ENCODE data around the gene CCDC68.
"Not testable (repeated sequence)": the region's sequence is repeated elsewhere in the genome, so short reads cannot be mapped to it uniquely, and the experiment has no call there.

The CCDC68 gene, protein sequence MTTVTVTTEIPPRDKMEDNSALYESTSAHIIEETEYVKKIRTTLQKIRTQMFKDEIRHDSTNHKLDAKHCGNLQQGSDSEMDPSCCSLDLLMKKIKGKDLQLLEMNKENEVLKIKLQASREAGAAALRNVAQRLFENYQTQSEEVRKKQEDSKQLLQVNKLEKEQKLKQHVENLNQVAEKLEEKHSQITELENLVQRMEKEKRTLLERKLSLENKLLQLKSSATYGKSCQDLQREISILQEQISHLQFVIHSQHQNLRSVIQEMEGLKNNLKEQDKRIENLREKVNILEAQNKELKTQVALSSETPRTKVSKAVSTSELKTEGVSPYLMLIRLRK

DNA sequence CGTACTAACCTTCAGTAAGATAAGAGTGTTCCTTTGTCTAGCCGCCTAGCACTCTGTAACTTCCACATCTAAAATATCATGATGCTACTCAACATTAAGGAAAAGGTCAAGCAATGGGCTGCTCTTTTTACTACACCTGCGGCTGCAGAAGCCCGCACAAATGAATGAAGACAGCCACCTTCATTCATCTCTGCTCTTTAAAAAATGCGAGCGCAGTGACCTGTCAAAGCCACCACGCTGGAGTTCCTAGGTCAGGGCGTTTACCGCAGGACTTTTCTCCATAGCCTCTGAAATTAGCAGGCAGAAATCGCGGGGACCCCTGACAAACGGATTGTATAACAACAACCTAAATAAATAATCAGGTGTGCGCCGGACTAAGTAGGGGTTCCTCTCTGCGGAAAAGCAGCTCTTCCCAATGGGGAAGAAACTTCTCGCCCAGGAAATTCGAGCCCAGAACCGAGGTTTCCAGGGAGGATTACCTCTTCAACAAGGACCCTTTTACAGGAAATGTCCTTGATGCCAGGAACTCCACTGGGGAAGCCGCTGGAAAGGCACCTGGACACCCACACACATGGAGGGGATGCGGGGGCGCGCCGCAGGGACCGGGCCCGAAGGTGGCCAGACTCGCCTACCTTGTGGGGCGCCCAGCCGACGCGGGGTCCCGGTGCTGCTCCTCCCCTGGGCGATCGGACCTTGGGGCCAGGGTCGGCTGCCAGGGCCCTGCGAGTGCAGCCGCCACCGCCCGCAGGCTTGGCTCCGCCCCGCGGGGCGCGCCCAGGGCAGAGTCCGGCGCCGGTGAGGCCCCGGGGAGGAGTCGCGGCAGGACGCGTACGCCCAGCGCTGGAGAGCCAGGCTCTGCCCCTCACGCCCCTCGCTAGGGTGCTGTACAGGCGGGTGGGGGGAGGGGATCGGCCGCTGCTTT, at the start of gene CCDC68:
Gene CCDC68 (minus strand): TSS at position 758 of the 922 bp plus-strand sequence. CDS start 16,670 bp downstream, outside the sequence.
- no peak for DNase-seq (ENCODE audit: low spot score)

DNA sequence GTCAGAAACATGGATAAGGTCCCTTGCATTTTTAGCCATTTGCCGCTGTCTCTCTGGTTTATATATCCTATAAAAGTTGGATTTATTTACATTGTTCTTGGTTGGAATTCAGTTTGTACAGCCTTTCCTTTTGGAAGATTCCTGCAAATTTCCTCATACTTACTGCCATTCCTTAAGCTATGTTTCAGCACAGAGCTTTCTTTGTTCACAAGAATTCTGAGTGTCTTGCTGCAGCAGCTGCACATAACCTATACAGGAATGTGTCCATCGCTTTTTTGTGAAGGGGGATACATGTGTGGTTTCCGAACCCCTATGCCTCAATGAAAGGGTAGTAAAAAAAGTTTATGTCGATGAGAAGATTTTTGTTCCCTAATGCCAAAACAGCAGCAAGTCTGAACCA, 48.3 kb upstream of the CCDC68 start:
- DNase-seq (ENCODE audit: low spot score) = peak; percentile 39

DNA sequence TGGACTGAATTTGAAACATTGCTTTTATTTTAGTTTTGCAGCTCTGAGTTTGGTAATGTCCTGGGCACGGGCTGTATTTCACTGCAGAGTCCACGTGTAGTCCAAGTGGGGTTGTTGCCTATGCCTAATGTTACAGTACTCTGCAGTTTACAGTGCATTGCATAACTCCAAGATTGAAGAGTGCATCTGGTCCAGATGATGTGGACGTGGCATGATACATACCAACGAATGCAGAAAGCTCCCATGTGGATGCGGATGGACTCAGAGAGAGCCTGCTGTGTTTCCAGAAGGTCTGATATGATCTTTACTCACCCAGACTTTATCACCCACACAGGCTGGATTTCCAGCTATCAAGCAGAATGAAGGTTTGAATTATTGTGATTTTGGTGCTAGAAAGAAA, 44.4 kb upstream of the CCDC68 start:
- no peak for DNase-seq (ENCODE audit: low spot score)

DNA sequence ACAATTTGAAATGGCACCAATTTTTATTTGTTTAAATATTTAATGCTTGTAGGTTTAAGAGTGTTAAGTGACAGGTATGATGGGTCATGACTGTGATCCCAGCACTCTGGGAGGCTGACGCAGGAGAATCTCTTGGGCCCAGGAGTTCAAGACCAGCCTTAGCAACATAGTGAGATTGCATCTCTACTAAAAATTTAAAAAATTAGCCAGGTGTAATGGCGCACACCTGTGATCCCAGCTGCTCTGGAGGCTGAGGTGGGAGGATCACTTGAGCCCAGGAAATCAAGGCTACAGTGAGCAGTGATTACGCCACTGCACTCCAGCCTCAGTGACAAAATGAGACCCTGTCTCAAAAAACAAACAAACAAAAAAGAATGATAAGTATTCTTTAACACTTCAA, 43.0 kb upstream of the CCDC68 start:
- DNase-seq (ENCODE audit: low spot score) = no peak

DNA sequence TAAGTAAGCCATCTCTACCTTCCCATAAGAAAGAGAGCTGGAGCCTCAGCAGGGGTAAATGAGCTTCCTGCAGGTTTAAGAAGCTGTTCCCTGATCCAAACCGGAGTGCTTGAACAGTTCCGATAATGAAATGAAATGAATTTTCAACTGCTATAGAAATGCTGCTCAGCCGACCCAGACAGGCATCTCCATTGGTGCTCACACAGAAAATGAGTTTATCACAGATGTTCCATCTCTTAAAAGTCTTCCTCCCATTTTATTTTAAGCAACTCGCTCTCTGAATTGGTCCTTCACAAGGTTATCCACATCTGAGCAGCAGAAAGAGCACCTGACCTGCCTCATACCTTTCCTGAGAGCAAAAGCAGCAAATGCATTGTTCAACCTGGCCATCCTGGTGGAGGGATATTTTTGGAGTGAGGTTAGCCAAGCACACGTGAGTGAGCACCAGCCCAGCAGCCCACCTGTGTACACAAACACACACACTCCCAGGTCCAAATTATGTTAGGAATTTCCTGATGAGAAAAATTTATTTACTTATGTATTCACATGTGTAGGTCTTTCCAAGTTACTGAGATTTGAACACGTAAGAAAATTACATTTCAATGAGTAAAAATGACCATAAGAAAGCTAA, 42.2 kb upstream of the CCDC68 start:
- DNase-seq (ENCODE audit: low spot score) = no peak

DNA sequence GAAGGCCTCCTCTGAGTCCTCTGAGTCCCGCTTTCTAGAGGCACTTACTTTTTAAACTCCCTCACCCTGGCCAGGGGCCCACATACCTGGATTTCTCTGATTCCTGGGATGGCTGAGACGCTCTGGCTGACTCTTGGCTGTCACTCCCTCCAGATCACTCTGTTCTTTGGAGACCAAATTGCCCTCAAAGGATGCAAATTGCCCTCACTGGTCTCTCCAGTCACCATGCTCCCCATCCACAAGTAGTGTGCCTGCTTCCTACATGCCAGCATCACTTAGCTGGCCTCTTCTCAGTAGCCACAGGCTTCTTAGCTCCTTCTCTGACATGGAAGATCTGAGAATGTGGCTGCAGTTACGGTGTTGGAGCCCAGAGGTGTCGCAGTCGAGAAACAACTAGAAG, 41.3 kb upstream of the CCDC68 start:
- DNase-seq (ENCODE audit: low spot score) = no peak

DNA sequence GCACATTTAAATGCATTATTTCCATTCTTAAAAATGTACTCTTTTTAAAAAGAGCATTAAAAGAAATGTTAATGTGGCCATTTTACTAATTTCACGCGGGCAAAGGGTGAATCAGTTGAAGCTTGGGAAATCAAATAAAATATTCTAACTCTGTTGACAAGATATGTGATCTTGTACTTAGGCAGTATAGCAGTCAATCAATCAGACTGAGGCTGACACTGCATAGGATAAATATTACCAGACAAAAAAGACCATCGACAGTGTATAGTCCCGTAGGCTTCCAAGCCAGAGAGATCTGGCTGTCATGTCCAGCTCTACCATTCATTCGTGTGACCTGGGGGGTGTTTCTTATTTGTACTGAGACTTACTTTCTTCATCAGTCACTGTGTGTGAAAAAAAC, 39.8 kb upstream of the CCDC68 start:
- no peak for DNase-seq (ENCODE audit: low spot score)

DNA sequence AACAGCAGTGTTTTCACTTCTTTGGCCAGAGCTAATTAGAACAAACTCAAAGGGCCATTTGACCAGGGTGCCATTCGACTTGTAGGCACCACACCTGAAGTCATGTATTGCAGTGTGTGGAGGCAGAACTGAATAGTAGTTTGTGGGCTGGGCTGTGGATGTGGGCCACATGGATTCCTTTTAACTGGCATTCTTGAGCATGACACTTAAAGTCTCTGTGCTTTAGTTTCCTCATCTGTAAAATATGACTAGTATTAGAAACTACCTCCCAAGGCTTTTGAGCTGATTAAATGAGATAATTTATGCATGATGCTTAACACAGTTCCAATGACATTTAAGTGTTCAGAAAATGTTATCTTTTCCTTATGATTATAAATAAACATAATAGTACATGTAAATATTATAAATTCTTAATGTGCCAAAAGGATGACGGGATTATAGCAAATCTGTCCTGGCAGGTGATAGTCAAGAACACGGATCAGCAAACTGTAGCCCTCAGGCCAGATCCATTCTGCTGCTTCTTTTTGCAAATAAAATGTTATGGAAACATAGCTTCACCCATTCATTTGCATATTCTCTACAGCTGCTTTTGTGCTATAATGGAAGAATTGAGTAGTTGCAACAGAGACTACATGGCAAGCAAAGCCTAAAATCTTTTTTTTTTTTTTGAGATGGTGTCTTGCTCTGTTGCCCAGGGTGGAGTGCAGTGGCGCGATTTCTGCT, 36.3 kb upstream of the CCDC68 start:
- no peak for DNase-seq (ENCODE audit: low spot score)

DNA sequence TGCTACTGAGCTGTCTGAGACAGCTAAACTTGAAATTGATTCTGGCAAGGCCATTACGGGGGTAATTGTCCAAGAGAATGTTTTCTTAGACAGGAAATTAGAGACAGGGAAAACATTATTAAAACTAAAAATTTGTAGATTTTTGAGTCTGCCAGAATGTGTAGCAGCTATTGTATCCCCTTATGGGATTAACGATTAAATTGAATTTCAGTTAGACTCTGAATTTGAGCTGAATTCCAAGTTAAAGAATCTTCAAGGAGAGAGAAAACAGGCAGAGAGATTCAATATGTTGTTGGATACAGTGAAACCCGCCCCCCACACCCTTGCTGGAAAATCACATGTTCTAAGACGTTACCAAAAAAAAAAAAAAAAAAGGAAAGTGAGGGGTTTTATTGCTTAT, 32.7 kb upstream of the CCDC68 start:
- no peak for DNase-seq (ENCODE audit: low spot score)

DNA sequence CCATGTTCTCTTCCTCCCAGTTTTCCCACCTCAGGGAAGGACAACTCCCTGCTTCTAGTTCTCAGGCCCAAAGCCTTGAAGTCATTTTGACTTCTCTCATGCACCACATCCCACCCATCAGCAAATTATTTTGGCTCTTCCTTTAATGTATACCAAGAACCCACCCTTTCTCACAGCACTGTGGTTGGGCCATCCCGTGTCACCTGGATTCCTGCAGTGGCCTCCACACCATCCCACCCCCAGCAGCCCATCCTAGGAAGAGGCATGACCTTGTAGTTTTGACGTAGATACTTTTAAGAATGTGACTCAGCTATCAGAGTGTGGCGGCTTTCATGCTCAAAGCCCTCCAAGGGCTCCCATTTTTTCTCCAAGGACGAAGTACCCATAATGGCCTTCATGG, 25.6 kb upstream of the CCDC68 start:
- DNase-seq (ENCODE audit: low spot score) = no peak

DNA sequence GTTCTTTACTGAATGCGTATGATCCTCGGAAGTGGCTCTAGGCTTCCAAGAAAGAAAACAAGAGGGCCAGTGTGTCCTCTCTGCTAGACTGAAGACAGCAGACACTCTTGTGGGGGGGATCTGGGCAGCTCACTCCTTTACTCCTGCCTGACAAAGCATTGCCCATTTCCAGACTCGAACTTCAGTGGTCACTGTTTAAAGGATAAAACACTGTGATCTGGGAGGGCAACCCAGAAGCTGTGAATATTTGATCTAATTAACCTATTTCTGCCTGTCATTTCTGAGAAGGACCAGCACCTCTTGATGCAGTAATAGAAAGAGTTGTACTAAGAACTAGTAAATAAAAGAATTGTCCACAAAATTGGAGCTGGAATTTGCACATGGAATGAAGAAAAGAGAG, 24.5 kb upstream of the CCDC68 start:
- DNase-seq (ENCODE audit: low spot score) = peak; percentile 19

DNA sequence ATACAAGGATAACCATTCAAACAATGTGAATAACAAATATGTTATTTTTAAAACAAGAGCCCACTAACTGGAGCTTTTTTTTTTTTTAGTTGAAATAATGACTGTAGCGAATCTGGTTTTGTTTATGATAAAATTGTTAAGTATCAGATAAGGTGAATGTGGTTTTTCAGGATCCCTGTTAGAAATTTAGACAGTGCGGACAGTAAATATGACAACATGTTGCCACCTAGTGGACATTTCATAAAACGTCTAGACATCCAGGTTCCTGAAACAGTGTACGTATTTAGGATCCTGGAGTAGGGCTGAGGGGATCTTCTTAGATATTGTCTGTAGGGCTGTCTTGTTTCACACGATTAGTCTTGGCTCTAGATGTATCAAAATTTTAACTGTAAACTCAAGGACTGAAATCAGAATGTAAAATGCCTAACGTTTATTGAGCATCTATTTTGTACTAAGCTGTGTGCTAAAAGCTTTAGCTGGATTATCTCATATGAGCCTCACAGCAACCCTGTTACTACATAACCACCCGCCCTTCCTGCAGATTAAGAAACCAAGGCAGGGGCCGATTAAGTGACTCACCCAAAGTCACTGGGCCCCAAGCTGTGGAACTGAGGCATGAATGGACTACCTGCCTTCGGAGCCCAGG, 23.9 kb upstream of the CCDC68 start:
- DNase-seq (ENCODE audit: low spot score) = peak; percentile 37

DNA sequence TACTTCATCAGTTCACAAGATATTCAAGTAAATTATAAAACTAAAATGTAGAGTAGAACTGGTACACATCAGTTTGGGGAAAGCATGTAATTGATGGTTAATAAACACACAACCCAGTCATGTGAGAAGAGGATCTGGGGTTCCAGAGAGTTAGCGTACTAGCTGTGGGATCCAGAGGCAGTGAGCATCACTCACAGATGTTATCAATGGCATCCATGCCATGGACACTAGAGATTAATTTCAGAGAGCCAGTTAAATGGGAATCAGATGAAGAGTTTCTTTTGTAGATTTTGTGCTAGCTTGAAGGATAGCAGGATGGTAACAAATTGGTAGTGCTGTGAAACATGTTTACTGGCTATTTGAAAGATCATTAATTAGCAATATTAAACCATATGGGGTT, 21.8 kb upstream of the CCDC68 start:
- no peak for DNase-seq (ENCODE audit: low spot score)

DNA sequence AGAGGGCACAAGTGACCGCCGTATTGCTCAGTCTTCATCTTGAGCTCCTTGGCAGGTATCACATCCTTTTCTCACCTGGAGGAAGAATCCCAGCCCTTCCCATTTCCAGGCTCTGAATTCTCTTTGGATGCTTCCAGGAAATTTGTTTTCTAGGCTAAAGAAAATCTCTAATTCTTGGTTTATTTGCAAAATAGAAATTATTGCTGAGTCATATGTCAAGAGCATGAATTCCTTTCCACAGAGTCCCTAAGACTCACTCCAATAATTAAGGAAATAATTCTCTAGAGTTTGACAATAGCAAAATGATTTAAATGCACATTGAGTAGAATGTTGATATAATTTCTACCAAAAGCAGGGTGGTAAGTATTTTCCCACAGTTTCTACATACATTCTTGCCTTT, 16.3 kb upstream of the CCDC68 start:
- no peak for DNase-seq (ENCODE audit: low spot score)

DNA sequence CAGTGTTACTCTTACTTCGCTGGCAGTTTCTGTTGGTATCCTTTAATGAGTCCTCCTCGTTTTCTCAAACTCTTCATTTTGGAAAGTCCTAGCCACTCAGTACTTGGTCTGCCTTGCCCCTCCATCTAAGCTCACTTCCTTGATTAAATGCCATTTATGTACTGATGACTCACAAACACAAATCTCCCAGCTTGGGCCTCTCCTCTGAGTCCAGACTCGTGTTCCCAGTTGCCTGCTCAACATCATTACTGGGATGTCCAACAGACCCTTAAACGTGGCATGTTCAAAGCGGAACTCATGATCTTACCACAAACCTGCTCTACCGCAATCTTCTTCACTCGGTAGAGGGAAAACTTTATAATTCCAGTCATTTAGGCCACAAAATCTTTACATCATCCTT, 13.8 kb upstream of the CCDC68 start:
- no peak for DNase-seq (ENCODE audit: low spot score)

DNA sequence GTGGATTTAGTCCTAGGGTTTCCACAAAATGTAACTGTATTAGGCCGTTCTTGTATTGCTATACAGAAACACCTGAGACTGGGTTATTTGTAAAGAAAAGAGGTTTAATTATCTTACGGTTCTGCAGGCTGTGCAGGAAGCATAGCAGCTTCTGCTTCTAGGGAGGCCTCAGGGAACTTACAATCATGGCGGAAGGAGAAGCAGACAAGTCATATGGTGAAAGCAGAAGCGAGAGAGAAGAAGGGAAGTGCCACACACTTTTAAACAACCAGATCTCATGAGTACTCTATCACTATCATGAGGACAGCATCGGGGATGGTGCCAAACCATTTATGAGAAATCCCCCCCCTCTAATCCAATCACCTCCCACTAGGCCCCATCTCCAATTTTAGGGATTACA, 9.5 kb upstream of the CCDC68 start:
- DNase-seq (ENCODE audit: low spot score) = no peak

DNA sequence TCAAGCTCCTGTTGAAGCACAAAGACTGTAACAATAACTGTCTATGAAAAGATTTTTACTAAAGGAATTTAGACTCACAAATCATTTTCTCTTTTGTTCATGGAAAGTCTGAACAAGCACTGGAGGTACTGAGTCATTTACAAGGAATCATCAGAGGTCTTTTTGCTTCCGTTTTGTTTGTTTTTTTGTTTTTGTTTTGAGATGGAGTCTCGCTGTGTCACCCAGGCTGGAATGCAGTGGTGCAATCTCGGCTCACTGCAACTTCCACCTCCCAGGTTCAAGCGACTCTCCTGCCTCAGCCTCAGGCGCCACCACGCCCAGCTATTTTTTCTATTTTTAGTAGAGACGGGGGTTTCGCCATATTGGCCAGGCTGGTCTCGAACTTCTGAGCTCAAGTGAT, 9.0 kb upstream of the CCDC68 start:
- DNase-seq (ENCODE audit: low spot score) = not testable (repeated sequence)

DNA sequence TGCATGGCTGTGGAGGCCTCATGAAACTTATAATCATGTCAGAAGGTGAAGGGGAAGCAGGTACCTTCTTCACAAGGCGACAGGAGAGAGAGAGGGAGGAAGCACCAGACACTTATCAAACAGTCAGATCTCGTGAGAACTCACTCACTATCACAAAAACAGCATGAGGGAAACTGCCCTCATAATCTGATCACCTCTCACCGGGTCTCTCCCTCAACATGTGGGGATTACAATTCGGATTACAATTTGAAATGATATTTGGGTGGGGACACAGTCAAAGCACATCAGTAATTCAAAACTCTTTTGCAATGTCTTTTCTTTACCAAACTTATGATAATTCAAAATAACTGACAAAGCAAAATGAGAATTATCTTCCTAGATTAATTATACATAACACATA, 8.5 kb upstream of the CCDC68 start:
- no peak for DNase-seq (ENCODE audit: low spot score)

DNA sequence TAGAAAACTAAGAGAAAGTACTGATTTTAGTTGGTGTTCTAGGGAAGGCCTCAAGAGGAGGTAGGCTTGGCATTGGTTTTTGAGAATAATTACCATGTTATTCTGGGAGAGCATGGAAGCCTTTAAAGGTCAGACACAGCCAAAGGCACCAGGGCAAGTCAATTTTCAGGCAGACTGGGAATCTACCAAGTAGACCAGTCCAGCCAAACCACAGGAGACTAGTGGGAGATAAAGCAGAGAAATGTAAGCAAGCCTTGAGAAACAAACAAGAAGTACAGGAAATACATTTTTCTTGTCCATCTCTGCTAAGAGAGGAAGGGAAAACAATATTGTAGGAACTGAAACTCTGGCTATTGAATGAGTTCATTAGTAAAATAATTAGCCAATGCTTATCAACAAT, 5.5 kb upstream of the CCDC68 start:
- no peak for DNase-seq (ENCODE audit: low spot score)

DNA sequence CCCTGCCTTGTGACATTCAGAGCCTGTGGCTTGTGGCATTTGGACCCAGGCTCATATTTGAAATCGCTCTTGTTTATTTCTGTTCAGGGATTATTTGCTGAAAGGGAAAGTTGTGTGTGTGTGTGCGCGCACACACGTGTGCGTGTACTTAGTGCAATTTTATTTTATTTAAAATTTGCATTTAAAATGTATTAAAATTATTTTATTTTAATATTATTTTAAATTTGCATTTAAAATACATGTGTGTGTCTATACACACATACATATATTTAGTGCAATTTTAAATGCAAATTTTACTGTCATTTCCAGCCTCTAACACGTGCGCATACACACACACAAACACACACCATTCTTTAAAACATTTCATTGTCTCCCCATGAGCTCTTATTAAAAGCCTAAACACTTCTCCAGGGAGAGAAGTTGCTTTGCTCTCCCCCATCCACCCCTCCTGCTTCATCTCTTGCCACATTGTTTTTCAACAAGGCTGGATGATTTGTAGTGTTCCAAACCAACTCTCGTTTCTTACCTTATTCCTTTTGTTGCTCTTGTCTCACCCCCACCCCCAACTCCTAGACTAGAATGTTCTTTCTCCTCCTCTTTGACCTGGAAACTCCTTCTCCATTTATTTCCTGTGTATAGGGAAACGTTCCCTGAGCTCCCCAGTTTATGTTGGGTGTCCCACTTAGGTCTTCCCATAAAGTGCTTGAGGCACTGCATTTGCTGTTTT, 3.8 kb upstream of the CCDC68 start:
- DNase-seq (ENCODE audit: low spot score) = no peak

DNA sequence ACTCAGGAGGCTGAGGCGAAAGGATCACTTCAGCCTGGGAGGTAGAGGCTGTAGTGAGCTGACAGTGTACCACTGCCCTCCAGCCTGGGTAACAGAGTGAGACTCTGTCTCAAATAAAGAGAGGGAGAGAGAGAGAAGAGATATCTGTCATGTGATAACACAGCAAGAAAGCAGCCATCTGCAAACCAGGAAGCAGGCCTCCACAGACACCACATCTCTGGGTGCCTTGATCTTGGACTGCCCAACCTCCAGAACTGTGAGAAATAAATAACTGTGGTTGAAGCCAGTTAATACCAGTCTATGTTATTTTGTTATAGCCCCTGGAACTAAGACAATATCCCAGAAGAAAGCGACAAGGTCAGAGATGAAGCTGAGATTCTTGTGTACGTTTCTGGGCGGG, 2.6 kb upstream of the CCDC68 start:
- DNase-seq (ENCODE audit: low spot score) = no peak

Data from COLO829 (cell line).